Neural cell (in vitro differentiated cells): ENCODE results near the gene CRABP2. TPM values are rescaled to one million over a fixed set of nuclear protein-coding genes. Genes with fewer than 3 reads are reported as not detected.

Experiments used
- H2AFZ ChIP-seq: fragments of 200-600, 300-800 bp; sonication (generic), shearing (Covaris generic); 2 replicates; pipeline ENCODE4 v1.6.0; 2014; ENCODE audit warnings: low read depth, mild to moderate bottlenecking, antibody characterized with exemption, low read length, moderate library complexity
- H3F3A ChIP-seq: fragments of 200-600 bp; shearing (Covaris generic); 2 replicates; pipeline ENCODE4 v1.6.1; 2016; ENCODE audit warnings: mild to moderate bottlenecking, moderate library complexity, mixed read lengths, antibody characterized with exemption, low read length; ENCODE audit not compliant: insufficient read depth, poor library complexity, severe bottlenecking
- H3K27ac ChIP-seq: fragments of 200-600, 300-800 bp; sonication (generic), shearing (Covaris generic); 2 replicates; pipeline ENCODE4 v1.5.1; 2014; ENCODE audit warnings: mild to moderate bottlenecking, low read length, moderate library complexity
- H3K27me3 ChIP-seq: fragments of 300-800, 200-600 bp; sonication (generic), shearing (Covaris generic); 2 replicates; pipeline ENCODE4 v1.6.0; 2014; ENCODE audit warnings: mild to moderate bottlenecking, low read depth, low read length, moderate library complexity; ENCODE audit not compliant: insufficient read depth
- H3K36me3 ChIP-seq: fragments of 300-800, 200-600 bp; sonication (generic), shearing (Covaris generic); 2 replicates; pipeline ENCODE4 v1.5.1; 2014; ENCODE audit warnings: mild to moderate bottlenecking, antibody characterized with exemption, low read length, moderate library complexity; ENCODE audit not compliant: insufficient read depth
- H3K4me2 ChIP-seq: fragments of 300-800, 200-600 bp; sonication (generic), shearing (Covaris generic); 2 replicates; pipeline ENCODE4 v1.6.0; 2014; ENCODE audit warnings: mild to moderate bottlenecking, low read length
- H3K4me3 ChIP-seq: fragments of 300-800, 200-600 bp; sonication (generic), shearing (Covaris generic); 2 replicates; pipeline ENCODE4 v1.5.1; 2014; ENCODE audit warnings: mild to moderate bottlenecking, low read length, moderate library complexity
- H3K79me2 ChIP-seq: fragments of 200-600 bp; shearing (Covaris generic); replicated peaks from 2 replicates; pipeline ENCODE4 v1.6.0; 2014; ENCODE audit warnings: mild to moderate bottlenecking, low read length, moderate library complexity; ENCODE audit not compliant: insufficient read depth
- H3K9ac ChIP-seq: fragments of 300-800, 200-600 bp; sonication (generic), shearing (Covaris generic); 2 replicates; pipeline ENCODE4 v1.6.1; 2016; ENCODE audit warnings: mild to moderate bottlenecking, low read length, mixed read lengths
- H3K9me2 ChIP-seq: fragments of 200-600 bp; shearing (Covaris generic); 2 replicates; pipeline ENCODE4 v1.6.1; 2016; ENCODE audit warnings: mild to moderate bottlenecking, low read length, mixed read lengths; ENCODE audit not compliant: insufficient read depth
- H3K9me3 ChIP-seq: fragments of 200-600, 300-800 bp; sonication (generic), shearing (Covaris generic); 2 replicates; pipeline ENCODE4 v1.6.1; 2016; ENCODE audit warnings: mild to moderate bottlenecking, mixed run types, low read length, moderate library complexity, mixed read lengths
- H4K20me1 ChIP-seq: fragments of 200-600 bp; shearing (Covaris generic); 2 replicates; pipeline ENCODE4 v1.6.1; 2016; ENCODE audit warnings: mild to moderate bottlenecking, mixed run types; ENCODE audit not compliant: insufficient read depth
- CTCF ChIP-seq: fragments of 450-650 bp; IDR thresholded peaks from 2 replicates; pipeline ENCODE4 v1.5.1; 2014; ENCODE audit warnings: antibody characterized with exemption, mild to moderate bottlenecking, moderate library complexity; ENCODE audit not compliant: poor library complexity, severe bottlenecking
- EP300 ChIP-seq: fragments of 450-650 bp; conservative IDR thresholded peaks from 2 replicates; pipeline ENCODE4 v1.6.1; 2014; ENCODE audit warnings: antibody characterized with exemption, mild to moderate bottlenecking, moderate library complexity; ENCODE audit not compliant: poor library complexity, severe bottlenecking
- EZH2 ChIP-seq: fragments of 200-600, 300-800 bp; shearing (Covaris generic), sonication (generic); IDR thresholded peaks from 2 replicates; pipeline ENCODE4 v1.6.1; 2014; ENCODE audit warnings: antibody characterized with exemption, low read length, borderline replicate concordance, mild to moderate bottlenecking; ENCODE audit not compliant: insufficient read depth, poor library complexity, severe bottlenecking
- MXI1 ChIP-seq: fragments of 450-650 bp; conservative IDR thresholded peaks from 2 replicates; pipeline ENCODE4 v1.6.1; 2014; ENCODE audit warnings: antibody characterized with exemption, mild to moderate bottlenecking; ENCODE audit not compliant: poor library complexity, severe bottlenecking
- RAD21 ChIP-seq: fragments of 450-650 bp; conservative IDR thresholded peaks from 2 replicates; pipeline ENCODE4 v1.6.1; 2014; ENCODE audit warnings: antibody characterized with exemption, mild to moderate bottlenecking, moderate library complexity
- REST ChIP-seq: IDR thresholded peaks from 2 replicates; pipeline ENCODE4 v1.6.1; 2012; ENCODE audit warnings: borderline replicate concordance
- SMC3 ChIP-seq: fragments of 450-650 bp; conservative IDR thresholded peaks from 2 replicates; pipeline ENCODE4 v1.6.1; 2014; ENCODE audit warnings: antibody characterized with exemption, mild to moderate bottlenecking, moderate library complexity; ENCODE audit not compliant: poor library complexity
- TAF1 ChIP-seq: IDR thresholded peaks from 2 replicates; pipeline ENCODE4 v1.6.1; 2012; ENCODE audit warnings: low read depth
- polyA plus RNA-seq: library from polyadenylated mRNA; depleted of rRNA; stranded (reverse); fragments of >200 nt; gene quantifications from 2 replicates; pipeline ENCODE4 v1.2.3, GENCODE V29; 2014

The CRABP2 gene
- polyA plus RNA-seq, 1 donor from 2014 or later: 7.7 TPM

GRCh38 chr1:156711011-156711817 lies 5.8 kb upstream of the CRABP2 start:
- Histone ChIP-seq H2AFZ (no peak overlapping the region), H3K4me2 (no peak overlapping the region), H3K4me3 (no peak overlapping the region), H3K9me2 (no peaks in the 10 kb centered on the region), H3K9me3 (no peaks in the 10 kb centered on the region), H3K79me2 (no peaks in the 10 kb centered on the region), H3K36me3 (no peaks in the 10 kb centered on the region), H3K9ac (no peak overlapping the region), H3K27ac (no peak overlapping the region), H3F3A (peaks cover 3% of the 10 kb centered on the region), H3K27me3 (no peaks in the 10 kb centered on the region), H4K20me1 (no peaks in the 10 kb centered on the region)
- TF ChIP-seq RAD21: no peak

GRCh38 chr1:156709757-156710489 lies 4.5 kb upstream of the CRABP2 start:
- no peak overlapping the region for H3K27ac ChIP-seq
- no peak overlapping the region for H3K4me2 ChIP-seq

More at GRCh38 chr1:156709757-156710489, 4.5 kb upstream of the CRABP2 start:
- H3K4me3 ChIP-seq: no peak overlapping the region
- no peak overlapping the region for H2AFZ ChIP-seq
- H3K79me2 ChIP-seq: no peaks in the 10 kb centered on the region
- TF ChIP-seq TAF1 (no peak), EP300 (no peak), REST (no peak), MXI1 (no peak), RAD21 (no peak), CTCF (no peak), EZH2 (no peak), SMC3 (no peak)
- no peaks in the 10 kb centered on the region for H3K9me2 ChIP-seq
- H3K27me3 ChIP-seq: peaks cover 5% of the 10 kb centered on the region
- H3F3A ChIP-seq: peaks cover 8% of the 10 kb centered on the region
- no peaks in the 10 kb centered on the region for H3K36me3 ChIP-seq
- no peaks in the 10 kb centered on the region for H4K20me1 ChIP-seq
- H3K9ac ChIP-seq: no peak overlapping the region
- no peaks in the 10 kb centered on the region for H3K9me3 ChIP-seq
